HG02642 (cell line): Measurements from ENCODE around the gene ICA1L.
"Not testable (repeated sequence)": the region's sequence is repeated elsewhere in the genome, so short reads cannot be mapped to it uniquely, and the experiment has no call there.

ENCODE experiments used
- ATAC-seq: cut with Tn5 transposase; IDR thresholded peaks from one replicate; pipeline ENCODE4 v1.9.1; 2021; ENCODE audit warnings: mild to moderate bottlenecking; ENCODE audit not compliant: unreplicated experiment, poor library complexity

Gene ICA1L

GRCh38 chr2:202871300-202872141 is at the start of gene ICA1L:
ICA1L (minus strand) TSS chr2:202871766; CDS start chr2:202829009, 42,757 bp downstream.
- peak; percentile 59 for ATAC-seq

- no peak for ATAC-seq
Measured at GRCh38 chr2:202918860-202919259, 47.3 kb upstream of the ICA1L start.

GRCh38 chr2:202912342-202913201 is 41.0 kb upstream of the ICA1L start:
- ATAC-seq: peak; percentile 69

- ATAC-seq: peak; percentile 84
Measured at GRCh38 chr2:202911512-202912341, 40.2 kb upstream of the ICA1L start, which contains the start of the genes CARF and WDR12. CARF (plus strand) TSS chr2:202912275; CDS start chr2:202941903, 29,628 bp downstream. WDR12 (minus strand) TSS chr2:202911673; CDS start chr2:202911476, 197 bp downstream.

- peak; percentile 13 for ATAC-seq
Measured at GRCh38 chr2:202911203-202911511, 39.6 kb upstream of the ICA1L start.

GRCh38 chr2:202910698-202911097 is 39.1 kb upstream of the ICA1L start:
- no peak for ATAC-seq

GRCh38 chr2:202910250-202910649 is 38.7 kb upstream of the ICA1L start:
- not testable (repeated sequence) for ATAC-seq

- no peak for ATAC-seq
Measured at GRCh38 chr2:202909394-202910192, 38.0 kb upstream of the ICA1L start.

- no peak for ATAC-seq
Measured at GRCh38 chr2:202908186-202908585, 36.6 kb upstream of the ICA1L start.

- ATAC-seq: not testable (repeated sequence)
Measured at GRCh38 chr2:202905507-202905906, 33.9 kb upstream of the ICA1L start.

- no peak for ATAC-seq
Measured at GRCh38 chr2:202885190-202885589, 13.6 kb upstream of the ICA1L start.

GRCh38 chr2:202883987-202884675 is 12.6 kb upstream of the ICA1L start:
- ATAC-seq: no peak

- no peak for ATAC-seq
Measured at GRCh38 chr2:202881570-202881969, 10.0 kb upstream of the ICA1L start.

GRCh38 chr2:202877699-202878098 is 6.1 kb upstream of the ICA1L start:
- ATAC-seq: no peak

GRCh38 chr2:202870431-202871299 is 901 bp downstream of the ICA1L start:
- ATAC-seq: peak; percentile 84

GRCh38 chr2:202861987-202862386 is 9.6 kb downstream of the ICA1L start:
- ATAC-seq: no peak

GRCh38 chr2:202858601-202859000 is 13.0 kb downstream of the ICA1L start:
- ATAC-seq: no peak

- ATAC-seq: not testable (repeated sequence)
Measured at GRCh38 chr2:202849343-202849742, 22.2 kb downstream of the ICA1L start.
